OCI-LY7 (cell line): ENCODE results near the gene MYO7A. TPM values are rescaled to one million over a fixed set of nuclear protein-coding genes. Genes with fewer than 3 reads are reported as not detected.

Experiments used
- BruUV-seq: library from RNA; stranded (reverse); fragments of 400-500 nt; replicated peaks from 2 replicates; lab custom pipeline; 2021; lab: Mats Ljungman, UMichigan
- CTCF ChIA-PET: fragments of 300-600 bp; sonication (Branson Sonifier 250); formaldehyde crosslinking; loops from one replicate; lab custom pipeline; 2022; ENCODE audit warnings: antibody characterized with exemption; ENCODE audit not compliant: unreplicated experiment; lab: Charles Lee
- POLR2A ChIA-PET: fragments of 300-600 bp; sonication (Branson Sonifier 250); formaldehyde crosslinking; loops from one replicate; lab custom pipeline; 2022; ENCODE audit warnings: antibody characterized with exemption; lab: Charles Lee
- DNase-seq: peaks from one replicate; pipeline ENCODE4 v3.0.0-alpha.2; 2015; ENCODE audit warnings: low spot score
- H2AFZ ChIP-seq: fragments of 200-600 bp; sonication (generic), shearing (Covaris generic); 2 replicates; pipeline ENCODE4 v1.6.1; 2014; ENCODE audit warnings: mild to moderate bottlenecking, antibody characterized with exemption, low read length, moderate library complexity
- H3K27ac ChIP-seq: fragments of 200-600 bp; sonication (generic); 2 replicates; pipeline ENCODE4 v1.5.1; 2014; ENCODE audit warnings: mixed run types, low read depth, mild to moderate bottlenecking, moderate library complexity, low read length, inconsistent platforms; ENCODE audit not compliant: poor library complexity, severe bottlenecking
- H3K36me3 ChIP-seq: fragments of 200-600 bp; sonication (generic); 2 replicates; pipeline ENCODE4 v1.6.1; 2014; ENCODE audit warnings: mild to moderate bottlenecking, antibody characterized with exemption, low read length, moderate library complexity, mixed read lengths; ENCODE audit not compliant: insufficient read depth
- H3K4me1 ChIP-seq: fragments of 200-600 bp; sonication (generic); 2 replicates; pipeline ENCODE4 v1.5.1; 2014; ENCODE audit warnings: mild to moderate bottlenecking, low read length; ENCODE audit not compliant: insufficient read depth, poor library complexity, severe bottlenecking
- H3K4me2 ChIP-seq: fragments of 200-600 bp; sonication (generic); 2 replicates; pipeline ENCODE4 v1.6.1; 2014; ENCODE audit warnings: mild to moderate bottlenecking, low read length
- H3K4me3 ChIP-seq: fragments of 200-600 bp; sonication (generic); 2 replicates; pipeline ENCODE4 v1.5.1; 2014; ENCODE audit warnings: mild to moderate bottlenecking, low read depth, low read length; ENCODE audit not compliant: poor library complexity, severe bottlenecking
- H3K79me2 ChIP-seq: fragments of 200-600 bp; sonication (generic); 2 replicates; pipeline ENCODE4 v1.6.1; 2016; ENCODE audit warnings: low read depth, mild to moderate bottlenecking, low read length, moderate library complexity, mixed read lengths; ENCODE audit not compliant: insufficient read depth
- H3K9me2 ChIP-seq: fragments of 200-600 bp; sonication (generic); 2 replicates; pipeline ENCODE4 v1.6.1; 2016; ENCODE audit warnings: mild to moderate bottlenecking, low read length, mixed read lengths; ENCODE audit not compliant: insufficient read depth
- H3K9me3 ChIP-seq: fragments of 200-600 bp; sonication (generic); 2 replicates; pipeline ENCODE4 v1.6.1; 2014; ENCODE audit warnings: mild to moderate bottlenecking, mixed run types, low read length, mixed read lengths
- H4K20me1 ChIP-seq: fragments of 200-600 bp; sonication (generic); 2 replicates; pipeline ENCODE4 v1.6.1; 2014; ENCODE audit warnings: mild to moderate bottlenecking, antibody characterized with exemption, low read length, moderate library complexity, mixed read lengths; ENCODE audit not compliant: insufficient read depth
- EZH2phosphoT487 ChIP-seq: fragments of 200-600 bp; sonication (generic); IDR thresholded peaks from 2 replicates; pipeline ENCODE4 v1.6.1; 2018; ENCODE audit warnings: low read depth, borderline replicate concordance, mild to moderate bottlenecking, mixed run types, antibody characterized with exemption, low read length, moderate library complexity, mixed read lengths
- intact Hi-C: fragments of 100-400 bp; cut with micrococcal nuclease; formaldehyde crosslinking; loops from one replicate; pipeline ENCODE4 v1.10.0; 2022; ENCODE audit not compliant: unreplicated experiment
- total RNA-seq, 2 experiments: library from RNA; depleted of rRNA in 1 of 2; stranded (reverse); fragments of >200 nt in 1 of 2; shearing (Covaris generic) in 1 of 2; gene quantifications; 2 replicates each; pipeline ENCODE4 v1.2.3, GENCODE V29; 2014 to 2022
- TF ChIP-seq, protein P1 (sequence below): fragments of 200-600 bp; sonication (generic); conservative IDR thresholded peaks from 2 replicates; pipeline ENCODE4 v1.5.1; 2014; ENCODE audit warnings: mild to moderate bottlenecking, antibody characterized with exemption, low read length, moderate library complexity, mixed read lengths

MYO7A gene
- total RNA-seq, 2 experiments from 2014 or later: not detected

DNA sequence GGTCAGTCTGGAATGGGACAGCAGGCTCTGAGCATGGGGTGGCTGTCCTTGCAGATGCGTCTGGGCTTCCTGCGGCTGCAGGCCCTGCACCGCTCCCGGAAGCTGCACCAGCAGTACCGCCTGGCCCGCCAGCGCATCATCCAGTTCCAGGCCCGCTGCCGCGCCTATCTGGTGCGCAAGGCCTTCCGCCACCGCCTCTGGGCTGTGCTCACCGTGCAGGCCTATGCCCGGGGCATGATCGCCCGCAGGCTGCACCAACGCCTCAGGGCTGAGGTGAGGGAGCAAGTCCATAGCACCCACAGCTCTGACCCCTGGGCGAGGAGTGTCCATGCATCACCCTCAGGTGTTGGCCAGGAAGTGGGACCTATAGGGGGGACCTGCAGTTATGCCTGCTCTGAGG lies 51.6 kb downstream of the MYO7A start:
- H3K9me2 ChIP-seq: no peaks in the 10 kb centered on the region
- H4K20me1 ChIP-seq: no peaks in the 10 kb centered on the region
- H3K79me2 ChIP-seq: no peaks in the 10 kb centered on the region
- H2AFZ ChIP-seq: no peak overlapping the region
- H3K4me3 ChIP-seq: no peak overlapping the region
- POLR2A ChIA-PET: no interaction called here
- no peaks in the 10 kb centered on the region for H3K36me3 ChIP-seq
- H3K4me2 ChIP-seq: no peak overlapping the region
- no peaks in the 10 kb centered on the region for H3K9me3 ChIP-seq
- intact Hi-C loops: no loop called here
- CTCF ChIA-PET: no interaction called here
- BruUV-seq: no TSS peak
- no peak overlapping the region for H3K27ac ChIP-seq
- no peak for DNase-seq
- H3K4me1 ChIP-seq: peaks cover 6% of the 10 kb centered on the region
- TF ChIP-seq, protein P1, sequence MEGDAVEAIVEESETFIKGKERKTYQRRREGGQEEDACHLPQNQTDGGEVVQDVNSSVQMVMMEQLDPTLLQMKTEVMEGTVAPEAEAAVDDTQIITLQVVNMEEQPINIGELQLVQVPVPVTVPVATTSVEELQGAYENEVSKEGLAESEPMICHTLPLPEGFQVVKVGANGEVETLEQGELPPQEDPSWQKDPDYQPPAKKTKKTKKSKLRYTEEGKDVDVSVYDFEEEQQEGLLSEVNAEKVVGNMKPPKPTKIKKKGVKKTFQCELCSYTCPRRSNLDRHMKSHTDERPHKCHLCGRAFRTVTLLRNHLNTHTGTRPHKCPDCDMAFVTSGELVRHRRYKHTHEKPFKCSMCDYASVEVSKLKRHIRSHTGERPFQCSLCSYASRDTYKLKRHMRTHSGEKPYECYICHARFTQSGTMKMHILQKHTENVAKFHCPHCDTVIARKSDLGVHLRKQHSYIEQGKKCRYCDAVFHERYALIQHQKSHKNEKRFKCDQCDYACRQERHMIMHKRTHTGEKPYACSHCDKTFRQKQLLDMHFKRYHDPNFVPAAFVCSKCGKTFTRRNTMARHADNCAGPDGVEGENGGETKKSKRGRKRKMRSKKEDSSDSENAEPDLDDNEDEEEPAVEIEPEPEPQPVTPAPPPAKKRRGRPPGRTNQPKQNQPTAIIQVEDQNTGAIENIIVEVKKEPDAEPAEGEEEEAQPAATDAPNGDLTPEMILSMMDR: no peak
- no peak for TF ChIP-seq EZH2phosphoT487

GRCh38 chr11:77180346-77180745 lies 52.3 kb downstream of the MYO7A start:
- Histone ChIP-seq H3K79me2 (no peaks in the 10 kb centered on the region), H3K9me2 (no peaks in the 10 kb centered on the region), H2AFZ (no peak overlapping the region), H4K20me1 (no peaks in the 10 kb centered on the region), H3K36me3 (no peaks in the 10 kb centered on the region), H3K4me1 (peaks cover 6% of the 10 kb centered on the region), H3K4me3 (no peak overlapping the region), H3K27ac (no peak overlapping the region), H3K9me3 (no peaks in the 10 kb centered on the region), H3K4me2 (no peak overlapping the region)
- DNase-seq: no peak
- POLR2A ChIA-PET: no interaction called here
- BruUV-seq: no TSS peak
- intact Hi-C loops: no loop called here
- CTCF ChIA-PET: no interaction called here
- TF ChIP-seq EZH2phosphoT487: no peak
- TF ChIP-seq, protein P1: no peak

GRCh38 chr11:77181226-77181625 lies 53.2 kb downstream of the MYO7A start:
- Histone ChIP-seq H3K4me2 (no peak overlapping the region), H2AFZ (no peak overlapping the region), H3K9me2 (no peaks in the 10 kb centered on the region), H4K20me1 (no peaks in the 10 kb centered on the region), H3K9me3 (no peaks in the 10 kb centered on the region), H3K79me2 (no peaks in the 10 kb centered on the region), H3K27ac (no peak overlapping the region), H3K36me3 (no peaks in the 10 kb centered on the region), H3K4me3 (no peak overlapping the region), H3K4me1 (no peaks in the 10 kb centered on the region)
- POLR2A ChIA-PET: no interaction called here
- no peak for DNase-seq
- intact Hi-C loops: no loop called here
- TF ChIP-seq EZH2phosphoT487: no peak
- TF ChIP-seq, protein P1: no peak
- CTCF ChIA-PET: no interaction called here
- BruUV-seq: no TSS peak
